Measurements from ENCODE around the gene FGFBP2. TPM values are rescaled to one million over a fixed set of nuclear protein-coding genes. Genes with fewer than 3 reads are reported as not detected.

The FGFBP2 gene
- total and polyA plus RNA-seq, 2 experiments from 2014 or later = 2.2 to 5.2 TPM

DNA sequence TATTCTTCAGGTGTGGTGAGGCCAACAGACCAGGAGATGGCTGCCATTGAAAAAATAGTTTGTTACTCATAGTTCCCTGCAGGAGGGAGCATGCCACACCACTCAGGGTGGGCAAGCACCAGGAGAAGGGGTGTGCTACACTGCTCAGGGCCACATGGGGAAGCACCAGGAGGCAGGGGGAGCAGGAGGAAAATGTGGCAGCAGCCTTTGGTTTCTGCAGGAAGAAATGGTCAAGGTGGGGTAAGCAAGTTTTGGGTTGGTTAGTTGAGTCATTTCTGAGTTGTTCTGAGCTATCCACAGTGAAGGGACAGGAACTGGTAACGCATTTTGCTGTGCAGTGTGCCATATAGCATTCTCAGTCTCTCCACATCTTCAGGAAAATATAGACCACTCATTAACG, 48.2 kb downstream of the FGFBP2 start:
- 94% methylated on average over 2 of the region's 2 CpGs for WGBS (ENCODE audit: low lambda C conversion rate, missing lambda C conversion rate)

DNA sequence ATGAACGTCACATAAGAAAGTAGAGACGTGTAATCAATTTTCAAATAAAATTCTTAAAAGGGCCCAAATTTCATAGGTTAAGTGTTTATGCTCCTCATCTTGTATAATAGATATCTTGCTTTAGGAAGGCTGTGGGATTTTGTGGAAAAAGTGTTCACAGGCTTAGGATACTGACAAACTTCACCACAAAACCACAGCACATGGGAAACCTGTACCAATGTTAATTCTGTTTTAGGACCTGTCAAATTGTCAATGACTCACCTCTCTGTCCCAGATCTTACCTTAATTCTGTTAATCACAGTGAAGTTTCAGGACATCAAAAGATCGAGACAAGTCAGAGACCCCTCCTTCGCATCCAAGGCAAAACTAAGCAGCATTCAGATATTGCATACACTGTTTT, 48.7 kb downstream of the FGFBP2 start:
- Histone ChIP-seq H3K4me3 (no peak overlapping the region), H3K36me3 (replicated peaks; ENCODE audit: insufficient read depth, low read depth) (no peaks in the 10 kb centered on the region), H3K27ac (no peak overlapping the region), H2AFZ (no peak overlapping the region), H3K4me1 (ENCODE audit: insufficient read depth) (no peaks in the 10 kb centered on the region), H3K9me3 (ENCODE audit: low read depth) (no peaks in the 10 kb centered on the region), H3K27me3 (no peaks in the 10 kb centered on the region), H3K9me2 (replicated peaks; ENCODE audit: insufficient read depth) (no peaks in the 10 kb centered on the region), H4K20me1 (ENCODE audit: insufficient read depth, poor library complexity, severe bottlenecking) (no peaks in the 10 kb centered on the region), H3K79me2 (no peaks in the 10 kb centered on the region), H3K4me2 (no peak overlapping the region)
- 97% methylated on average over 4 of the region's 4 CpGs for WGBS (ENCODE audit: low lambda C conversion rate, missing lambda C conversion rate)
- no peak for TF ChIP-seq EZH2 (IDR thresholded peaks at IDR 0.05; ENCODE audit: borderline replicate concordance)
- DNase-seq (ENCODE audit: low spot score) = no peak

More for the DNA sequence above, 48.2 kb downstream of the FGFBP2 start:
- Histone ChIP-seq H3K9me3 (ENCODE audit: low read depth) (no peaks in the 10 kb centered on the region), H3K79me2 (no peaks in the 10 kb centered on the region), H3K9me2 (replicated peaks; ENCODE audit: insufficient read depth) (no peaks in the 10 kb centered on the region), H3K36me3 (replicated peaks; ENCODE audit: insufficient read depth, low read depth) (no peaks in the 10 kb centered on the region), H3K4me3 (no peak overlapping the region), H3K4me1 (ENCODE audit: insufficient read depth) (no peaks in the 10 kb centered on the region), H3K27ac (no peak overlapping the region), H3K27me3 (no peaks in the 10 kb centered on the region), H4K20me1 (ENCODE audit: insufficient read depth, poor library complexity, severe bottlenecking) (no peaks in the 10 kb centered on the region), H2AFZ (no peak overlapping the region), H3K4me2 (no peak overlapping the region)
- TF ChIP-seq EZH2phosphoT487 (IDR thresholded peaks at IDR 0.05; ENCODE audit: low read depth, severe bottlenecking, unreplicated experiment) = no peak
- no peak for TF ChIP-seq EZH2 (IDR thresholded peaks at IDR 0.05; ENCODE audit: borderline replicate concordance)
- no peak for DNase-seq (ENCODE audit: low spot score)

DNA sequence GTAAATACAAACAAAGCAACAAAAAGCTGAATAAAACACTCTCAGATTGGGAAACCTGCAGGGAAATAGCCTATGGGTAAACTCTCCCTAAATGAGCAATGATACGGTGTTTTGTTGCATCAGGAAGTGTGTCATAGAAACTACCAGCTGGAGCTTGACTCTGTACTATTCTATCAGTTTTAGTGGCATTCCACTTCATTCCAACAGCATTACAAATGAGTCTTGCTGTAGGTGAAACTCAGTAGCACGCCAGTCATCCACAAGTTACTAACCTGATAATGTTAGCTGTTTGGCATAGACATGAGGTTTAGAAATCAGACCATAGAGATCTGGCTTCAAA, 49.4 kb downstream of the FGFBP2 start:
- WGBS (ENCODE audit: low lambda C conversion rate, missing lambda C conversion rate) = 54% methylated on average over 2 of the region's 2 CpGs
- Histone ChIP-seq H3K79me2 (no peaks in the 10 kb centered on the region), H3K4me1 (ENCODE audit: insufficient read depth) (no peaks in the 10 kb centered on the region), H3K9me3 (ENCODE audit: low read depth) (no peaks in the 10 kb centered on the region), H3K27ac (peak overlapping the region; percentile 52), H4K20me1 (ENCODE audit: insufficient read depth, poor library complexity, severe bottlenecking) (no peaks in the 10 kb centered on the region), H3K36me3 (replicated peaks; ENCODE audit: insufficient read depth, low read depth) (no peaks in the 10 kb centered on the region), H3K4me3 (no peak overlapping the region), H2AFZ (no peak overlapping the region), H3K27me3 (no peaks in the 10 kb centered on the region), H3K9me2 (replicated peaks; ENCODE audit: insufficient read depth) (no peaks in the 10 kb centered on the region), H3K4me2 (no peak overlapping the region)
- peak; percentile 44 for DNase-seq (ENCODE audit: low spot score)
- no peak for TF ChIP-seq EZH2 (IDR thresholded peaks at IDR 0.05; ENCODE audit: borderline replicate concordance)
- no peak for TF ChIP-seq EZH2phosphoT487 (IDR thresholded peaks at IDR 0.05; ENCODE audit: low read depth, severe bottlenecking, unreplicated experiment)
- TF ChIP-seq, protein P1, sequence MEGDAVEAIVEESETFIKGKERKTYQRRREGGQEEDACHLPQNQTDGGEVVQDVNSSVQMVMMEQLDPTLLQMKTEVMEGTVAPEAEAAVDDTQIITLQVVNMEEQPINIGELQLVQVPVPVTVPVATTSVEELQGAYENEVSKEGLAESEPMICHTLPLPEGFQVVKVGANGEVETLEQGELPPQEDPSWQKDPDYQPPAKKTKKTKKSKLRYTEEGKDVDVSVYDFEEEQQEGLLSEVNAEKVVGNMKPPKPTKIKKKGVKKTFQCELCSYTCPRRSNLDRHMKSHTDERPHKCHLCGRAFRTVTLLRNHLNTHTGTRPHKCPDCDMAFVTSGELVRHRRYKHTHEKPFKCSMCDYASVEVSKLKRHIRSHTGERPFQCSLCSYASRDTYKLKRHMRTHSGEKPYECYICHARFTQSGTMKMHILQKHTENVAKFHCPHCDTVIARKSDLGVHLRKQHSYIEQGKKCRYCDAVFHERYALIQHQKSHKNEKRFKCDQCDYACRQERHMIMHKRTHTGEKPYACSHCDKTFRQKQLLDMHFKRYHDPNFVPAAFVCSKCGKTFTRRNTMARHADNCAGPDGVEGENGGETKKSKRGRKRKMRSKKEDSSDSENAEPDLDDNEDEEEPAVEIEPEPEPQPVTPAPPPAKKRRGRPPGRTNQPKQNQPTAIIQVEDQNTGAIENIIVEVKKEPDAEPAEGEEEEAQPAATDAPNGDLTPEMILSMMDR (IDR thresholded peaks at IDR 0.05; ENCODE audit: poor library complexity) = no peak

DNA sequence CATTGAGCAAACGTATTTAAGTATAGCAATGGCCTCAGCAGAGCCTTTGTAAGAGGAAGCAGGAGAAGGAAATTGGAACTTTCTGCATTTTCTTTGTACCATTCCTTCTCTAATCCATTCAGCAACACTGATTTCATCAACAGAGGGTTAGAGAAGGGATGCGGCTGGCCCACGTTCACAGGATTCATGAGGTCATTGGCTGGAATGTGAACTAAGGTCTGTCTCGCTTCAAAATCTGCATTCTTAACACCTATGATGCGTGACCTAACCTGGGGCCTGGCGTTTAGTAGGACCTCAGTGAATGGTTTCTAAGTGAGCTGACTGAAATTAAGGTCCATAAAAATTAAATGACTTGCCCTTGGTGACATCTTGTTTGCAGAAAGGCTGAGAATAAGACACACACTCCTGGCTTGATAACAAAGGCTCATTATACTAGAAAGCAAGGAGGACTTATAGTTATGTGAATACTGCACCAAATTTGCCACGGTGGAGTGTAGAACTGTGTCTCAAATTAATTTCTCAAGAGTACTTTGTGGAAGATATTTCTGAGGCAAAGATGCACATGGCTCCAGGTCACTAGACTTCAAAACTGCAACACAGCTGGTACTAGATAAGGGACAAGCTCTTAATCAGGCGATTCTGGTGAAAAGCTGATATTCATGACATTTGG, 49.9 kb downstream of the FGFBP2 start:
- no peaks in the 10 kb centered on the region for H4K20me1 ChIP-seq (ENCODE audit: insufficient read depth, poor library complexity, severe bottlenecking)
- H3K36me3 ChIP-seq (replicated peaks; ENCODE audit: insufficient read depth, low read depth) = no peaks in the 10 kb centered on the region
- no peak overlapping the region for H3K4me2 ChIP-seq
- peak overlapping the region; percentile 46 for H3K27ac ChIP-seq
- no peaks in the 10 kb centered on the region for H3K79me2 ChIP-seq
- DNase-seq (ENCODE audit: low spot score) = no peak
- TF ChIP-seq, protein P1 (IDR thresholded peaks at IDR 0.05; ENCODE audit: poor library complexity) = no peak
- TF ChIP-seq EZH2 (IDR thresholded peaks at IDR 0.05; ENCODE audit: borderline replicate concordance) (no peak), EZH2phosphoT487 (IDR thresholded peaks at IDR 0.05; ENCODE audit: low read depth, severe bottlenecking, unreplicated experiment) (no peak)
- H3K4me3 ChIP-seq = no peak overlapping the region
- H3K9me3 ChIP-seq (ENCODE audit: low read depth) = no peaks in the 10 kb centered on the region
- no peak overlapping the region for H2AFZ ChIP-seq
- H3K27me3 ChIP-seq = no peaks in the 10 kb centered on the region
- H3K4me1 ChIP-seq (ENCODE audit: insufficient read depth) = no peaks in the 10 kb centered on the region
- WGBS (ENCODE audit: low lambda C conversion rate, missing lambda C conversion rate) = 67% methylated on average over 8 of the region's 8 CpGs
- no peaks in the 10 kb centered on the region for H3K9me2 ChIP-seq (replicated peaks; ENCODE audit: insufficient read depth)

All from hepatocyte (in vitro differentiated cells).